NCI-H226 (cell line): Measurements from ENCODE around the gene DPM3.
"Not testable (repeated sequence)": the region's sequence is repeated elsewhere in the genome, so short reads cannot be mapped to it uniquely, and the experiment has no call there.

Source experiments
- DNase-seq: peaks from one replicate; pipeline ENCODE4 v3.0.0-alpha.2; 2015

The DPM3 gene

GRCh38 chr1:155124503-155125463 is 15.5 kb downstream of the DPM3 start:
- DNase-seq, result peak; percentile 89

GRCh38 chr1:155123801-155124200 is 16.5 kb downstream of the DPM3 start:
- DNase-seq, result no peak

- no peak for DNase-seq
Measured at GRCh38 chr1:155122308-155122707, 18.0 kb downstream of the DPM3 start.

- no peak for DNase-seq
Measured at GRCh38 chr1:155121249-155121648, 19.1 kb downstream of the DPM3 start.

- DNase-seq, result no peak
Measured at GRCh38 chr1:155120253-155120652, 20.1 kb downstream of the DPM3 start.

- DNase-seq, result not testable (repeated sequence)
Measured at GRCh38 chr1:155118090-155118489, 22.2 kb downstream of the DPM3 start.

- no peak for DNase-seq
Measured at GRCh38 chr1:155117610-155118009, 22.7 kb downstream of the DPM3 start.

GRCh38 chr1:155116113-155116764 is 24.1 kb downstream of the DPM3 start:
- no peak for DNase-seq

GRCh38 chr1:155113450-155113980 is 26.8 kb downstream of the DPM3 start:
- DNase-seq, result no peak

GRCh38 chr1:155110826-155111225 is 29.5 kb downstream of the DPM3 start:
- no peak for DNase-seq

- DNase-seq, result no peak
Measured at GRCh38 chr1:155110381-155110780, 29.9 kb downstream of the DPM3 start.

- no peak for DNase-seq
Measured at GRCh38 chr1:155108296-155108695, 32.0 kb downstream of the DPM3 start.

- no peak for DNase-seq
Measured at GRCh38 chr1:155107309-155108264, 32.7 kb downstream of the DPM3 start.

GRCh38 chr1:155106862-155107261 is 33.5 kb downstream of the DPM3 start:
- no peak for DNase-seq

- no peak for DNase-seq
Measured at GRCh38 chr1:155105604-155106011, 34.7 kb downstream of the DPM3 start.

GRCh38 chr1:155104605-155105534 is 35.5 kb downstream of the DPM3 start:
- no peak for DNase-seq

- no peak for DNase-seq
Measured at GRCh38 chr1:155103325-155103724, 37.0 kb downstream of the DPM3 start.

GRCh38 chr1:155099331-155099730 is 41.0 kb downstream of the DPM3 start:
- no peak for DNase-seq

- DNase-seq, result no peak
Measured at GRCh38 chr1:155094622-155094948, 45.7 kb downstream of the DPM3 start.

GRCh38 chr1:155093911-155094621 is 46.3 kb downstream of the DPM3 start:
- DNase-seq, result peak; percentile 37

GRCh38 chr1:155092641-155093040 is 47.7 kb downstream of the DPM3 start:
- DNase-seq, result no peak
